ENCODE results near the gene FKTN.

The FKTN gene

DNA sequence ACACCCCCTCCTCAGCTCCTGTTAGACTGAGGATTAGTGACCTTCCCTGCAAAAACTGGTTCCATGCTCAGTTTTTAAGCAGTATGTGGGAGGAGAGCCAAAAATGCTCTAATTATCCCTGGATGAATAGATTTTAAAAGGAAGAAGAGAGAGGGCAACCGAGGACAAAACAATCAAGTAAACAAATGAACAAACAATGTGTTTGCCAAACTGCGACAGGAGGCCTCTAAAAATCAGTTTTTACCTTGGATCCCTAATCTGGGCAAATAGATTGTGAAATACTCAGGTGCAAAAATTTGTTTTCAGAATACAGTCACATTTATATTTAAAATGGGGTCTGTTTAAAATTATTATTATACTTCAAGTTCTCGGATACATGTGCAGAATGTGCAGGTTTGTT is 112.8 kb downstream of the FKTN start:
- Histone ChIP-seq H3K27me3 (ENCODE audit: insufficient read depth, low read depth, severe bottlenecking) (no peaks in the 10 kb centered on the region), H3K36me3 (no peaks in the 10 kb centered on the region; the same call in 1 of the 2 replicates), H3K27ac (no peak overlapping the region), H3K9me3 (ENCODE audit: severe bottlenecking) (no peaks in the 10 kb centered on the region), H3K4me3 (ENCODE audit: low read depth, low read length) (no peak overlapping the region)
- TF ChIP-seq, protein P1, sequence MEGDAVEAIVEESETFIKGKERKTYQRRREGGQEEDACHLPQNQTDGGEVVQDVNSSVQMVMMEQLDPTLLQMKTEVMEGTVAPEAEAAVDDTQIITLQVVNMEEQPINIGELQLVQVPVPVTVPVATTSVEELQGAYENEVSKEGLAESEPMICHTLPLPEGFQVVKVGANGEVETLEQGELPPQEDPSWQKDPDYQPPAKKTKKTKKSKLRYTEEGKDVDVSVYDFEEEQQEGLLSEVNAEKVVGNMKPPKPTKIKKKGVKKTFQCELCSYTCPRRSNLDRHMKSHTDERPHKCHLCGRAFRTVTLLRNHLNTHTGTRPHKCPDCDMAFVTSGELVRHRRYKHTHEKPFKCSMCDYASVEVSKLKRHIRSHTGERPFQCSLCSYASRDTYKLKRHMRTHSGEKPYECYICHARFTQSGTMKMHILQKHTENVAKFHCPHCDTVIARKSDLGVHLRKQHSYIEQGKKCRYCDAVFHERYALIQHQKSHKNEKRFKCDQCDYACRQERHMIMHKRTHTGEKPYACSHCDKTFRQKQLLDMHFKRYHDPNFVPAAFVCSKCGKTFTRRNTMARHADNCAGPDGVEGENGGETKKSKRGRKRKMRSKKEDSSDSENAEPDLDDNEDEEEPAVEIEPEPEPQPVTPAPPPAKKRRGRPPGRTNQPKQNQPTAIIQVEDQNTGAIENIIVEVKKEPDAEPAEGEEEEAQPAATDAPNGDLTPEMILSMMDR (IDR thresholded peaks at IDR 0.05; ENCODE audit: low read depth, low read length): no peak
- DNase-seq: no peak

DNA sequence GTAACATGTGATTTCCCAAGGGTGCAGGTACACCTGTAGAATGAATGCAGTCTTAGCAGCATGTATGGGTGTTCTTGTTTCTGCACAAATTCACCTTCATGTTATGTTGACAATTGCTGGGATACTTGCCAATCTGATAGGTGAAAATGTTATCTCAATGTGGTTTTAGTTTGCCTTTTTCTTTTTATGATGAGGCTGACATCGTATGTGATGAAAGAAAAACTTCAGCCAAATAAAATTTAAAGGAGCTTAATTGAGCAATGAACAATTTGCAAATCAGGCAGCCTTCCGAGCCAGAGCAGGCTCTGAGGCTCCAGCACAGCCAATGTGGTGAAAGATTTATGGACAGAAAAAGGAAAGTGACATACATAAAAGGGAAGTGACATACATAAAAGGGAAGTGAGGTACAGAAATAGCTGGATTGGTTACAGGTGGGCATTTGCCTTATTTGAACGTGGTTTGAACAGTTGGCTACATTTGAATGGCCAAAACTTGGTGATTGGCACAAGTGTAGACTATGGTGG is 114.8 kb downstream of the FKTN start:
- Histone ChIP-seq H3K27ac (no peak overlapping the region), H3K36me3 (no peaks in the 10 kb centered on the region), H3K4me3 (ENCODE audit: low read depth, low read length) (no peak overlapping the region), H3K27me3 (ENCODE audit: insufficient read depth, low read depth, severe bottlenecking) (no peaks in the 10 kb centered on the region), H3K9me3 (ENCODE audit: severe bottlenecking) (no peaks in the 10 kb centered on the region)
- no peak for DNase-seq
- TF ChIP-seq, protein P1 (IDR thresholded peaks at IDR 0.05; ENCODE audit: low read depth, low read length): no peak

DNA sequence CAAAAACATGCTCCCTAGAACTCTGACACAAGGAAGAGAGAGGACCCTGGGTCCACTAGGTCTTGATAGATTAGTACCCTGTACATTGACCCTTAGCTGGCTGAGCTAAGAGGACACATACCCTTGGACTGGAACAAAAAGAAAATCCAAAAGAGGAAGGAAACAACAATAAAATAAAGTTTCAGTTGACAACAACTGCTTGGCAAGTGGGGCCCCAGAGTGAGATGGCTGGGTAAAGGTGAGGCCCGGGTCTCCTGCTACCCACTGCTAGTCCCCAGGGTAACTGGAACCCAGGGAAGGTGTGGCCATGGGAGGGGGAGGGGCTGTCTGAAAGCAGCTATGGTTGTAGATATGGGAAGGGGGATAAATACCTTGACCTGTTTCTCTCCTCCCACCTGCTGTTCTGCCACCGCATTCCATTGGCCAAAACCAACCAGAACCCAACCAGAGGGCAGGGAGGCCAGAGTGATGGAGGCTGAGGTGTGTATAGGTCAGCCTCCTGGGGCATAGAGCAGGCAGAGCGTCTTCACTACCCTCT is 116.0 kb downstream of the FKTN start:
- no peak for DNase-seq
- H3K36me3 ChIP-seq: no peaks in the 10 kb centered on the region
- H3K27me3 ChIP-seq (ENCODE audit: insufficient read depth, low read depth, severe bottlenecking): no peaks in the 10 kb centered on the region
- no peak overlapping the region for H3K4me3 ChIP-seq (ENCODE audit: low read depth, low read length)
- no peak overlapping the region for H3K27ac ChIP-seq
- H3K9me3 ChIP-seq (ENCODE audit: severe bottlenecking): no peaks in the 10 kb centered on the region
- TF ChIP-seq, protein P1 (IDR thresholded peaks at IDR 0.05; ENCODE audit: low read depth, low read length): no peak

DNA sequence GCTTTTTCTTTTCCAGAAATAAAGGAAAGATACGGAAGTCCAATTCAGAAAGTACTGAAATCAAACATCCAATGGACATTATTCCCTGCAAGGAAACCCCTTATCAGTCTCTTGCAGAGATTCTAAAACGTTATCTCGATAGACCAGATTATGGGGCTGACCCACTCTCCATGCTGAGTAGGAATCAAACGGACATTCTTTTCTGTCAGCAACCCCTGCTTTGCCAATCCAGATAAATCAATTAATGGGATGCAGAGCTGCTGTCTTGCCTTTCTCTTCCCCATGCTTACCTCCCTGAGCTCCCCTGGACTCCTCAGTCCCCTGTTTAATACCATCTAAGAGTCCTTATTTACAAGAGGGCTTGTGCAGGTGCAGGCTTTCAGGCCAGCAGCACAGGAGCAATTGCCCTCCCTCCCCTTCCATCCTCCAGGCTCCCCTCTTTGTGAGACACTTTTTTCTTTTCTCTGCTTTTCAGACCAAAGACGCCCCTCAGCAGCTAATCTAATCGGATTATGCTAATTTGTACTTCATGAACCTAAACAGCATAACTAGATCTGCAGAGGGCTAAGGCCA is 118.5 kb downstream of the FKTN start:
- Histone ChIP-seq H3K4me3 (ENCODE audit: low read depth, low read length) (no peak overlapping the region), H3K9me3 (ENCODE audit: severe bottlenecking) (no peaks in the 10 kb centered on the region), H3K27ac (peak overlapping the region; percentile 44), H3K27me3 (ENCODE audit: insufficient read depth, low read depth, severe bottlenecking) (no peaks in the 10 kb centered on the region), H3K36me3 (no peaks in the 10 kb centered on the region)
- TF ChIP-seq, protein P1 (IDR thresholded peaks at IDR 0.05; ENCODE audit: low read depth, low read length): no peak
- peak; percentile 48 for DNase-seq

DNA sequence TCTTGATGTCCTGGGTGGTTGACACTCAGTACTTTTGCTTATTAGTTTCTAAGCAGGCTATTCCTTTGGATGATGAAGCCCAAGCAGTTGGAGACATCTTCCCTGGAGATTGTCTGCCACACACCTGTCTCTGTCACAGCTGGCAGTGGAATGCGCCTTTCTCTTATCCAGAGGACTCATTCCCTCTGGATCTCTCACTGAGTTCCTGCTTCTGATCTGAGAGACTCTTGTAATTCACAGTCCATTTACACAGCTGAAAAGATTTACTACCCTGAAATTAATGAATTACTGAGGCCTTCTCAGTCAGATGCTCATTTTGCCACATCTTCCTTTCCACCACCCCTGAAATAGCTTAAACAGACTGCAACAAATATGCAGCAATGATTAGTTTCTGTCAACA is 120.2 kb downstream of the FKTN start:
- H3K27ac ChIP-seq: no peak overlapping the region
- H3K9me3 ChIP-seq (ENCODE audit: severe bottlenecking): peaks cover 3% of the 10 kb centered on the region
- TF ChIP-seq, protein P1 (IDR thresholded peaks at IDR 0.05; ENCODE audit: low read depth, low read length): no peak
- H3K4me3 ChIP-seq (ENCODE audit: low read depth, low read length): no peak overlapping the region
- DNase-seq: no peak
- no peaks in the 10 kb centered on the region for H3K36me3 ChIP-seq
- no peaks in the 10 kb centered on the region for H3K27me3 ChIP-seq (ENCODE audit: insufficient read depth, low read depth, severe bottlenecking)

DNA sequence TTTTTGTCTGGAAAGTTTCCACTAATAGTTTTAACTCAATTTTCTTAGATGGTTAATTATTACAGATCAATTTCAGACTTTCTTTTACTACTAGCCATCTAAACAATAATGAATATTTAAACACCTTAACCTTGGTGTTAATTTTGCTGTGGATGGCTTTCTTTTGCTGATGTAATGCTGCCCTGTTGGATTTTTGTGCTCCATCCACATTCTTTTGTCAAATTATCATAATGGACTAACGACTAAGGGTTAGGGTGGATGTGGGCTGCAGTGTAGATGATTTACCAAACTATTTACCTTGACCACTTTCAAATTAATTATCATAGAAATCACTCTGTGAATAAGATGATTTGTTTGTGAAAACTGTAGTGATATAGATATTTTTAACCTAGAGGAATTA is 120.8 kb downstream of the FKTN start:
- no peaks in the 10 kb centered on the region for H3K36me3 ChIP-seq
- peaks cover 3% of the 10 kb centered on the region for H3K9me3 ChIP-seq (ENCODE audit: severe bottlenecking)
- H3K27me3 ChIP-seq (ENCODE audit: insufficient read depth, low read depth, severe bottlenecking): no peaks in the 10 kb centered on the region
- H3K27ac ChIP-seq: no peak overlapping the region
- DNase-seq: no peak
- TF ChIP-seq, protein P1 (IDR thresholded peaks at IDR 0.05; ENCODE audit: low read depth, low read length): no peak
- no peak overlapping the region for H3K4me3 ChIP-seq (ENCODE audit: low read depth, low read length)
